ENCODE measurements around the gene LYRM4.

- TF ChIP-seq CTCF (IDR thresholded peaks at IDR 0.05) = no peak
- TF ChIP-seq POLR2A (IDR thresholded peaks at IDR 0.05) = no peak
These were observed 133.6 kb downstream of the LYRM4 start for GRCh38 chr6:5127106-5127687.

Data from esophagus squamous epithelium (tissue), 4 donors.